ENCODE data around the gene MRGPRG.

DNA sequence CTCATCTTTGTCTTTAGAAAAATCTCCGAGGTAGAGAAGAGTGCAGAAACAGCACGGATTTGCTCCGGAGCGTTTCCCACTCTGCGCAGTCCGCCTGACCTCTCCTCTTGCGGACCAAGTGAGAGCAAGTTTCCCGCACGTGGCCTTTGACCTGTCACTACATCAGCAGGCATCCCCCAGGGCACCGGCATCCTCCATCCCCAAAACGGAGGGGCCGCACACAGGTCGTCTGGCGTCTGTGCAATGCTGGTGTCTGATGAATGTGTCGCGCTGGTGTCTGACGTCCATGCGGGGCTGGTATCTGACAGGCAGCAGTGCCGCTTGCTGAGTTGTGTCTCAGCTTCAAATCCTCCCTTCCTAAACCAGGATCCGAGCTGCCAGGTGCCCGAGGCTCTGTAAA lies 14.3 kb upstream of the MRGPRG start:
- TF ChIP-seq, protein P1, sequence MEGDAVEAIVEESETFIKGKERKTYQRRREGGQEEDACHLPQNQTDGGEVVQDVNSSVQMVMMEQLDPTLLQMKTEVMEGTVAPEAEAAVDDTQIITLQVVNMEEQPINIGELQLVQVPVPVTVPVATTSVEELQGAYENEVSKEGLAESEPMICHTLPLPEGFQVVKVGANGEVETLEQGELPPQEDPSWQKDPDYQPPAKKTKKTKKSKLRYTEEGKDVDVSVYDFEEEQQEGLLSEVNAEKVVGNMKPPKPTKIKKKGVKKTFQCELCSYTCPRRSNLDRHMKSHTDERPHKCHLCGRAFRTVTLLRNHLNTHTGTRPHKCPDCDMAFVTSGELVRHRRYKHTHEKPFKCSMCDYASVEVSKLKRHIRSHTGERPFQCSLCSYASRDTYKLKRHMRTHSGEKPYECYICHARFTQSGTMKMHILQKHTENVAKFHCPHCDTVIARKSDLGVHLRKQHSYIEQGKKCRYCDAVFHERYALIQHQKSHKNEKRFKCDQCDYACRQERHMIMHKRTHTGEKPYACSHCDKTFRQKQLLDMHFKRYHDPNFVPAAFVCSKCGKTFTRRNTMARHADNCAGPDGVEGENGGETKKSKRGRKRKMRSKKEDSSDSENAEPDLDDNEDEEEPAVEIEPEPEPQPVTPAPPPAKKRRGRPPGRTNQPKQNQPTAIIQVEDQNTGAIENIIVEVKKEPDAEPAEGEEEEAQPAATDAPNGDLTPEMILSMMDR (IDR thresholded peaks at IDR 0.05): no peak
- TF ChIP-seq POLR2A (IDR thresholded peaks at IDR 0.05; ENCODE audit: low read depth) (no peak), POLR2AphosphoS5 (IDR thresholded peaks at IDR 0.05) (no peak), EP300 (IDR thresholded peaks at IDR 0.05) (no peak)

All from esophagus muscularis mucosa (tissue), 4 donors.